ENCODE data around the gene SMOC2. TPM values are rescaled to one million over a fixed set of nuclear protein-coding genes. Genes with fewer than 3 reads are reported as not detected.

Gene SMOC2
- polyA plus RNA-seq, 1 donor from 2014 or later = 0.50 TPM

GRCh38 chr6:168448243-168448855 is 7.4 kb downstream of the SMOC2 start:
- H3K27me3 ChIP-seq (ENCODE audit: insufficient read depth, low read depth, low read length) = peaks cover 8% of the 10 kb centered on the region
- no peak overlapping the region for H3K4me3 ChIP-seq (ENCODE audit: low read length)
- H3K36me3 ChIP-seq (ENCODE audit: insufficient read depth, low read length) = no peaks in the 10 kb centered on the region
- H3K79me2 ChIP-seq (replicated peaks; ENCODE audit: insufficient read depth, low read length) = no peaks in the 10 kb centered on the region
- no peak overlapping the region for H3K9ac ChIP-seq (ENCODE audit: low read length)
- H3K9me2 ChIP-seq (ENCODE audit: insufficient read depth, low read length) = no peaks in the 10 kb centered on the region
- H4K20me1 ChIP-seq (ENCODE audit: insufficient read depth) = no peaks in the 10 kb centered on the region
- no peaks in the 10 kb centered on the region for H3K9me3 ChIP-seq (ENCODE audit: low read length)
- no peak overlapping the region for H3K27ac ChIP-seq (ENCODE audit: low read length)
- no peak overlapping the region for H2AFZ ChIP-seq (ENCODE audit: low read depth, low read length)
- no peaks in the 10 kb centered on the region for H3F3A ChIP-seq (ENCODE audit: insufficient read depth, low read length, poor library complexity, severe bottlenecking)
- TF ChIP-seq POLR2AphosphoS5 (IDR thresholded peaks at IDR 0.05) = no peak
- TF ChIP-seq SMC3 (conservative IDR thresholded peaks at IDR 0.05; ENCODE audit: poor library complexity) = no peak
- no peak for TF ChIP-seq CTCF (IDR thresholded peaks at IDR 0.05; ENCODE audit: poor library complexity, severe bottlenecking)
- TF ChIP-seq RAD21 (conservative IDR thresholded peaks at IDR 0.05) = no peak
- no peak for TF ChIP-seq EP300 (conservative IDR thresholded peaks at IDR 0.05; ENCODE audit: poor library complexity, severe bottlenecking)
- TF ChIP-seq MXI1 (conservative IDR thresholded peaks at IDR 0.05; ENCODE audit: poor library complexity, severe bottlenecking) = no peak
- TF ChIP-seq TAF1 (IDR thresholded peaks at IDR 0.05; ENCODE audit: low read depth) = no peak
- TF ChIP-seq REST (IDR thresholded peaks at IDR 0.05; ENCODE audit: borderline replicate concordance) = no peak
- TF ChIP-seq EZH2 (IDR thresholded peaks at IDR 0.05; ENCODE audit: borderline replicate concordance, insufficient read depth, low read length, poor library complexity, severe bottlenecking) = no peak
- no peak overlapping the region for H3K4me2 ChIP-seq (ENCODE audit: low read length)

- H3K4me3 ChIP-seq (ENCODE audit: low read length) = no peak overlapping the region
- H3F3A ChIP-seq (ENCODE audit: insufficient read depth, low read length, poor library complexity, severe bottlenecking) = no peaks in the 10 kb centered on the region
- H3K27ac ChIP-seq (ENCODE audit: low read length) = no peak overlapping the region
- no peaks in the 10 kb centered on the region for H3K9me3 ChIP-seq (ENCODE audit: low read length)
- H3K9ac ChIP-seq (ENCODE audit: low read length) = no peak overlapping the region
- H3K36me3 ChIP-seq (ENCODE audit: insufficient read depth, low read length) = no peaks in the 10 kb centered on the region
- no peaks in the 10 kb centered on the region for H3K27me3 ChIP-seq (ENCODE audit: insufficient read depth, low read depth, low read length)
- no peaks in the 10 kb centered on the region for H3K9me2 ChIP-seq (ENCODE audit: insufficient read depth, low read length)
- no peak overlapping the region for H2AFZ ChIP-seq (ENCODE audit: low read depth, low read length)
- TF ChIP-seq TAF1 (IDR thresholded peaks at IDR 0.05; ENCODE audit: low read depth) (no peak), CTCF (IDR thresholded peaks at IDR 0.05; ENCODE audit: poor library complexity, severe bottlenecking) (no peak), EP300 (conservative IDR thresholded peaks at IDR 0.05; ENCODE audit: poor library complexity, severe bottlenecking) (no peak), MXI1 (conservative IDR thresholded peaks at IDR 0.05; ENCODE audit: poor library complexity, severe bottlenecking) (no peak), RAD21 (conservative IDR thresholded peaks at IDR 0.05) (no peak), POLR2AphosphoS5 (IDR thresholded peaks at IDR 0.05) (no peak), REST (IDR thresholded peaks at IDR 0.05; ENCODE audit: borderline replicate concordance) (no peak), SMC3 (conservative IDR thresholded peaks at IDR 0.05; ENCODE audit: poor library complexity) (no peak), EZH2 (IDR thresholded peaks at IDR 0.05; ENCODE audit: borderline replicate concordance, insufficient read depth, low read length, poor library complexity, severe bottlenecking) (no peak)
- no peaks in the 10 kb centered on the region for H4K20me1 ChIP-seq (ENCODE audit: insufficient read depth)
- no peaks in the 10 kb centered on the region for H3K79me2 ChIP-seq (replicated peaks; ENCODE audit: insufficient read depth, low read length)
- H3K4me2 ChIP-seq (ENCODE audit: low read length) = no peak overlapping the region
These were observed 9.9 kb downstream of the SMOC2 start for GRCh38 chr6:168450917-168451316.
